K562 (cell line): Measurements from ENCODE around the gene SFPQ. TPM values are rescaled to one million over a fixed set of nuclear protein-coding genes. Genes with fewer than 3 reads are reported as not detected.

Source experiments
- ATAC-seq: fragments of 200-7000 bp; cut with Tn5 transposase; 3 replicates; pipeline ENCODE4 v1.9.1; 2020; ENCODE audit warnings: moderate library complexity
- BruUV-seq: library from RNA; stranded (reverse); fragments of 400-500 nt; replicated peaks from 2 replicates; lab custom pipeline; 2021; lab: Mats Ljungman, UMichigan
- CTCF ChIA-PET: fragments of 300-600 bp; formaldehyde crosslinking; extraction: SDS; loops from one replicate; lab custom pipeline; 2021; ENCODE audit warnings: low intra/inter-chr PET ratio; lab: Yijun Ruan, JAX
- POLR2A ChIA-PET: fragments of 300-600, 350-650 bp; sonication (Branson Sonifier 250); formaldehyde crosslinking; extraction: SDS; loops from one replicate; lab custom pipeline; 2021; ENCODE audit warnings: antibody characterized with exemption, inconsistent platforms; lab: Yijun Ruan, JAX
- DNase-seq, 4 experiments: peaks; one replicate each; pipeline versions ENCODE4 v3.0.0 to v3.0.0-alpha.2; 2011 to 2018; ENCODE audit warnings: low spot score in 3 of 4, mixed read lengths in 3 of 4; ENCODE audit errors: extremely low read depth in 1 of 4
- FAIRE-seq: peaks from 2 replicates; lab custom pipeline; 2011; peaks lifted over from hg19 to GRCh38; lab: Jason Lieb, UNC
- H2AFZ ChIP-seq: 2 replicates; pipeline ENCODE4 v1.6.0; 2011; ENCODE audit warnings: low read depth, low read length, control low read depth, inconsistent platforms
- H3K27ac ChIP-seq: fragments of 200-600 bp; 3 replicates; pipeline ENCODE4 v1.8.0; 2011; ENCODE audit warnings: low read depth, mild to moderate bottlenecking, control low read depth, inconsistent platforms, low read length, moderate library complexity, mixed read lengths; ENCODE audit errors: extremely low read depth
- H3K27me3 ChIP-seq, 2 experiments: fragments of 300-600 bp in 1 of 2; 2 replicates in 1 of 2; 3 replicates in 1 of 2; pipeline versions ENCODE4 v1.6.0 to v1.8.0; 2011; ENCODE audit warnings: inconsistent platforms in 2 of 2, low read length in 2 of 2, mild to moderate bottlenecking in 1 of 2, mixed read lengths in 1 of 2, moderate library complexity in 1 of 2; ENCODE audit not compliant: control insufficient read depth in 2 of 2, insufficient read depth in 2 of 2
- H3K36me3 ChIP-seq: fragments of 300-600 bp; 3 replicates; pipeline ENCODE4 v1.8.0; 2011; ENCODE audit warnings: mild to moderate bottlenecking, low read length, inconsistent platforms; ENCODE audit not compliant: control insufficient read depth, insufficient read depth
- H3K4me1 ChIP-seq, 2 experiments: fragments of 200-600 bp in 1 of 2; replicated peaks in 1 of 2; 2 replicates in 1 of 2; 3 replicates in 1 of 2; pipeline versions ENCODE4 v1.5.1 to v1.8.0; 2011; ENCODE audit warnings: inconsistent platforms in 2 of 2, low read length in 2 of 2, mild to moderate bottlenecking in 1 of 2, mixed read lengths in 1 of 2, moderate library complexity in 1 of 2; ENCODE audit not compliant: control insufficient read depth in 2 of 2, insufficient read depth in 2 of 2
- H3K4me2 ChIP-seq: 2 replicates; pipeline ENCODE4 v1.6.1; 2011; ENCODE audit warnings: low read length, control low read depth, inconsistent platforms, mixed read lengths; ENCODE audit not compliant: insufficient read depth
- H3K4me3 ChIP-seq: fragments of 200-600 bp; sonication (generic), shearing (Covaris generic); 2 replicates; pipeline ENCODE4 v1.5.1; 2016; ENCODE audit warnings: control low read depth, inconsistent platforms
- H3K79me2 ChIP-seq: fragments of 200-600 bp; 3 replicates; pipeline ENCODE4 v1.8.0; 2011; ENCODE audit warnings: low read length, inconsistent platforms; ENCODE audit not compliant: control insufficient read depth, insufficient read depth
- H3K9ac ChIP-seq, 2 experiments: 2 replicates each; pipeline versions ENCODE4 v1.6.0 to v1.6.1; 2011; ENCODE audit warnings: low read depth in 2 of 2, low read length in 2 of 2, control low read depth in 1 of 2, inconsistent platforms in 1 of 2, mild to moderate bottlenecking in 1 of 2, mixed read lengths in 1 of 2; ENCODE audit not compliant: insufficient read depth in 1 of 2
- H3K9me1 ChIP-seq: one replicate; pipeline ENCODE4 v1.6.0; 2011; ENCODE audit warnings: inconsistent platforms, mild to moderate bottlenecking, low read length, moderate library complexity; ENCODE audit not compliant: control insufficient read depth, insufficient read depth
- H3K9me3 ChIP-seq: replicated peaks from 2 replicates; pipeline ENCODE4 v1.5.1; 2011; ENCODE audit warnings: low read depth, low read length, inconsistent platforms; ENCODE audit not compliant: control insufficient read depth, insufficient read depth
- H4K20me1 ChIP-seq: replicated peaks from 2 replicates; pipeline ENCODE4 v1.6.1; 2011; ENCODE audit warnings: low read length, inconsistent platforms, mixed read lengths; ENCODE audit not compliant: control insufficient read depth, insufficient read depth
- DDX20 ChIP-seq: fragments of 450-650 bp; IDR thresholded peaks from 2 replicates; pipeline ENCODE4 v1.6.1; 2016; ENCODE audit warnings: missing genetic modification characterization, low read depth, mild to moderate bottlenecking, missing compliant biosample characterization, moderate library complexity
- FOXA3 ChIP-seq, 2 experiments: fragments of 450-650 bp in 1 of 2; sonication (generic) in 1 of 2; formaldehyde crosslinking; IDR thresholded peaks in 1 of 2; conservative IDR thresholded peaks in 1 of 2; 2 replicates each; pipeline versions ENCODE4 v1.4.0 to v1.8.0; 2020 to 2022; ENCODE audit warnings: mild to moderate bottlenecking in 2 of 2, missing genetic modification reagents in 1 of 2
- MED1 ChIP-seq: sonication (generic); formaldehyde crosslinking; IDR thresholded peaks from 2 replicates; pipeline ENCODE4 v1.8.1; 2023; ENCODE audit warnings: missing genetic modification reagents, borderline replicate concordance
- MXI1 ChIP-seq: IDR thresholded peaks from 2 replicates; pipeline ENCODE4 v1.6.1; 2011; ENCODE audit warnings: low read depth, mild to moderate bottlenecking, improper control_type of control experiment, low read length
- NONO ChIP-seq, 2 experiments: fragments of 200-400 bp in 1 of 2; fragments of 450-650 bp in 1 of 2; formaldehyde crosslinking in 1 of 2; IDR thresholded peaks; 2 replicates each; pipeline ENCODE4 v1.6.1; 2017; ENCODE audit warnings: low read depth in 2 of 2, mild to moderate bottlenecking in 2 of 2, moderate library complexity in 2 of 2, low read length in 1 of 2
- PHF8 ChIP-seq: fragments of 200-600 bp; sonication (generic); IDR thresholded peaks from 2 replicates; pipeline ENCODE4 v1.6.1; 2012; ENCODE audit warnings: mixed run types, mild to moderate bottlenecking, inconsistent platforms, low read length, moderate library complexity, borderline replicate concordance
- TCF7 ChIP-seq: sonication (generic); IDR thresholded peaks from 2 replicates; pipeline ENCODE4 v1.6.1; 2016; ENCODE audit warnings: antibody characterized with exemption, borderline replicate concordance
- ZBTB40 ChIP-seq, 2 experiments: fragments of 450-650 bp in 1 of 2; sonication (generic) in 1 of 2; formaldehyde crosslinking in 1 of 2; IDR thresholded peaks; 2 replicates each; pipeline versions ENCODE4 v1.7.1 to v1.9.0; 2016 to 2022; ENCODE audit warnings: inconsistent platforms in 1 of 2, mild to moderate bottlenecking in 1 of 2, missing genetic modification reagents in 1 of 2
- ZNF146 ChIP-seq: IDR thresholded peaks from one replicate; pipeline ENCODE4 v1.6.1; 2018; ENCODE audit warnings: missing compliant biosample characterization; ENCODE audit not compliant: unreplicated experiment
- ZNF197 ChIP-seq: fragments of 200-800 bp; sonication (Bioruptor generic); IDR thresholded peaks from 2 replicates; pipeline ENCODE4 v1.6.1; 2016; ENCODE audit warnings: low read depth, missing genetic modification characterization, missing compliant biosample characterization
- ZZZ3 ChIP-seq: fragments of 450-650 bp; IDR thresholded peaks from 2 replicates; pipeline ENCODE4 v1.6.1; 2016; ENCODE audit warnings: antibody characterized with exemption, mild to moderate bottlenecking, moderate library complexity
- WGBS: fragments of 100-300 bp; shearing (Covaris generic); methylation state at CpG from one replicate; pipeline ENCODE4 v1.1.6; 2016; ENCODE audit warnings: low coverage, mixed read lengths; ENCODE audit not compliant: insufficient coverage; ENCODE audit errors: missing lambda C conversion rate; 5-methylcytosine and 5-hydroxymethylcytosine counted together
- in situ Hi-C: fragments of 300-500 bp; cut with MboI; formaldehyde crosslinking; loops from 4 replicates; pipeline ENCODE4 v1.15.0; 2018; ENCODE audit warnings: inconsistent platforms, mixed read lengths
- intact Hi-C: fragments of 100-400 bp; cut with micrococcal nuclease; formaldehyde crosslinking; loops from 2 replicates; pipeline ENCODE4 v1.14.2; 2022
- polyA plus RNA-seq, 8 experiments: library from polyadenylated mRNA; depleted of rRNA in 4 of 8; stranded (reverse) in 5 of 8; unstranded in 3 of 8; fragments of >200 nt; fragmentation: Nextera tagmentation in 2 of 8; fragmentation: Illumina TruSeq in 1 of 8; extraction: Ambion mirVana in 2 of 8; extraction: Trizol in 1 of 8; gene quantifications; 2 replicates each; pipeline versions ENCODE4 v1.2.1 to v1.2.3, GENCODE V29; 2011 to 2014; ENCODE audit warnings: inconsistent platforms in 1 of 8, missing spikeins in 1 of 8
- total RNA-seq, 7 experiments: library from RNA; depleted of rRNA in 6 of 7; stranded (reverse); fragments of >200 nt in 6 of 7; fragmentation: Illumina TruSeq in 2 of 7; extraction: Trizol in 2 of 7; gene quantifications; 2 replicates each; pipeline versions ENCODE4 v1.2.1 to v1.2.3, GENCODE V29; 2011 to 2021; ENCODE audit warnings: low replicate concordance in 1 of 7

SFPQ gene
- total and polyA plus RNA-seq, 9 of the 15 experiments (the other 6 are each of a cell fraction or from before 2014, with no cell fraction given), result 69.7 to 562 (median 399) TPM

GRCh38 chr1:35210321-35211119 is 17.6 kb upstream of the SFPQ start:
- H3K27ac ChIP-seq, result no peak overlapping the region
- no peak for FAIRE-seq
- in situ Hi-C loops (no loop called here), intact Hi-C loops (no loop called here)
- no peaks in the 10 kb centered on the region for H4K20me1 ChIP-seq
- TF ChIP-seq DDX20 (no peak), ZNF146 (CRISPR knock-in tag) (no peak), NONO (IDR thresholded peaks at IDR 0.05; ENCODE audit: low read depth in 2 of 2, low read length in 1 of 2) (no peak), ZNF197 (CRISPR knock-in tag) (no peak), TCF7 (no peak), ZZZ3 (no peak), ZBTB40 (IDR thresholded peaks at IDR 0.05) (no peak), ZBTB40 (CRISPR knock-in tag; IDR thresholded peaks at IDR 0.05) (no peak), MED1 (no peak), MXI1 (no peak), FOXA3 (CRISPR knock-in tag; conservative IDR thresholded peaks at IDR 0.05 in 1 of 2, IDR thresholded peaks at IDR 0.05 in 1 of 2) (no peak), PHF8 (no peak)
- DNase-seq, result no peak
- no peaks in the 10 kb centered on the region for H3K79me2 ChIP-seq
- no peaks in the 10 kb centered on the region for H3K9me1 ChIP-seq
- no TSS peak for BruUV-seq
- no peak overlapping the region for H3K4me2 ChIP-seq
- H3K4me3 ChIP-seq, result no peak overlapping the region
- POLR2A ChIA-PET, result interaction anchor here (0.7 to 1.3 kb wide), 4 partner anchors 14 to 366 kb away, joined by 3 read pairs; partner anchors contain the start of gene SFPQ
- ATAC-seq, result no peak; the same call in 2 of the 3 replicates
- no peaks in the 10 kb centered on the region for H3K4me1 ChIP-seq
- H3K9ac ChIP-seq, result peak overlapping the region in 1 of 2 experiments; percentile 62; a peak in 1 of 4 replicates
- 46% methylated on average over 16 of the region's 16 CpGs for WGBS
- H2AFZ ChIP-seq, result peak overlapping the region; percentile 2
- H3K36me3 ChIP-seq, result no peaks in the 10 kb centered on the region
- no peaks in the 10 kb centered on the region for H3K27me3 ChIP-seq
- no peaks in the 10 kb centered on the region for H3K9me3 ChIP-seq
- CTCF ChIA-PET, result interaction anchor here (0.6 kb wide), 1 partner anchor 78 kb away, joined by 3 read pairs; no protein-coding TSS in a partner anchor
